Activated B cell treated with CpG ODN at 0.5 μM for 24 hours (primary cell): ENCODE results near the gene ERICH6B. TPM values are rescaled to one million over a fixed set of nuclear protein-coding genes. Genes with fewer than 3 reads are reported as not detected.

Experiments
- ATAC-seq: fragments of 200-7000 bp; cut with Tn5 transposase; one replicate; pipeline ENCODE4 v1.10.0; 2021; ENCODE audit warnings: low read depth, mild to moderate bottlenecking, moderate library complexity
- CTCF ChIA-PET: fragments of 350-600 bp; sonication (Branson Sonifier 250); formaldehyde crosslinking; loops from one replicate; lab custom pipeline; 2021; ENCODE audit warnings: antibody characterized with exemption; lab: Charles Lee
- POLR2A ChIA-PET: fragments of 350-600 bp; sonication (Branson Sonifier 250); formaldehyde crosslinking; loops from one replicate; lab custom pipeline; 2021; ENCODE audit warnings: antibody characterized with exemption; lab: Charles Lee
- DNase-seq: peaks from one replicate; pipeline ENCODE4 v3.0.0; 2022
- H3K27ac Mint-ChIP-seq: one replicate; pipeline ENCODE4 v1.8.0; 2020; ENCODE audit warnings: mixed read lengths
- H3K27me3 Mint-ChIP-seq: one replicate; pipeline ENCODE4 v1.8.0; 2021; ENCODE audit warnings: mixed read lengths
- H3K36me3 Mint-ChIP-seq: one replicate; pipeline ENCODE4 v1.8.0; 2021; ENCODE audit warnings: low read depth, mixed read lengths
- H3K4me1 Mint-ChIP-seq: one replicate; pipeline ENCODE4 v1.8.0; 2021; ENCODE audit warnings: mixed read lengths
- H3K4me3 Mint-ChIP-seq: one replicate; pipeline ENCODE4 v1.8.0; 2020; ENCODE audit warnings: mild to moderate bottlenecking, mixed read lengths
- H3K9me3 Mint-ChIP-seq: one replicate; pipeline ENCODE4 v1.8.0; 2020; ENCODE audit warnings: mixed read lengths
- intact Hi-C: fragments of 100-400 bp; cut with micrococcal nuclease; formaldehyde crosslinking; loops from one replicate; pipeline ENCODE4 v1.15.1; 2024
- total RNA-seq: library from RNA; stranded (reverse); gene quantifications from 2 replicates; pipeline ENCODE4 v1.2.3, GENCODE V29; 2022
- TF ChIP-seq, protein P1 (sequence below): fragments of 200-600 bp; IDR thresholded peaks from one replicate; pipeline ENCODE4 v1.8.0; 2022; ENCODE audit warnings: antibody characterized with exemption, mild to moderate bottlenecking

ERICH6B gene
- total RNA-seq, 1 donor from 2014 or later = not detected

DNA sequence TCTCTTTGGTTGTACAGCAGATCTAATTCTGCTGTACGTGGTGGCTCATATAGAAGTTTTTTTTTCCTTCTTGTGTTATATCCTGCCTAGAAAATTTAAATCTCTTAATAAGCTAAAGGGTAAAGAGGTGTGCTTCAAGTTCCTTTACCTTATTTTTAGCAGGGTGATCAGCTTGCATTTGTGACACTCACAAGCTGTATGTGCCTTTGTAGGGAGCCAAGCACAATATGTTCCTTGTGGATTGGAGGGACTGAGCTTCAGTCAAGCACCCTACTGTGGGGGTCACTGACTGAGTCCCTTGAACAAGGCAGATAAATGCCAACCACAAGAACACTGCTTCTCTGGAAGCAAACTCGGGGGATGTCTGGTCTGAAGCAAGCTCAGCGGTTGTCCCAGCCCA is 12.6 kb upstream of the ERICH6B start:
- TF ChIP-seq, protein P1, sequence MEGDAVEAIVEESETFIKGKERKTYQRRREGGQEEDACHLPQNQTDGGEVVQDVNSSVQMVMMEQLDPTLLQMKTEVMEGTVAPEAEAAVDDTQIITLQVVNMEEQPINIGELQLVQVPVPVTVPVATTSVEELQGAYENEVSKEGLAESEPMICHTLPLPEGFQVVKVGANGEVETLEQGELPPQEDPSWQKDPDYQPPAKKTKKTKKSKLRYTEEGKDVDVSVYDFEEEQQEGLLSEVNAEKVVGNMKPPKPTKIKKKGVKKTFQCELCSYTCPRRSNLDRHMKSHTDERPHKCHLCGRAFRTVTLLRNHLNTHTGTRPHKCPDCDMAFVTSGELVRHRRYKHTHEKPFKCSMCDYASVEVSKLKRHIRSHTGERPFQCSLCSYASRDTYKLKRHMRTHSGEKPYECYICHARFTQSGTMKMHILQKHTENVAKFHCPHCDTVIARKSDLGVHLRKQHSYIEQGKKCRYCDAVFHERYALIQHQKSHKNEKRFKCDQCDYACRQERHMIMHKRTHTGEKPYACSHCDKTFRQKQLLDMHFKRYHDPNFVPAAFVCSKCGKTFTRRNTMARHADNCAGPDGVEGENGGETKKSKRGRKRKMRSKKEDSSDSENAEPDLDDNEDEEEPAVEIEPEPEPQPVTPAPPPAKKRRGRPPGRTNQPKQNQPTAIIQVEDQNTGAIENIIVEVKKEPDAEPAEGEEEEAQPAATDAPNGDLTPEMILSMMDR = no peak
- ATAC-seq = no peak
- intact Hi-C loops = no loop called here
- H3K27ac Mint-ChIP-seq = no peak overlapping the region
- POLR2A ChIA-PET = no interaction called here
- H3K4me3 Mint-ChIP-seq = no peak overlapping the region
- CTCF ChIA-PET = interaction anchor here (0.5 kb wide), 1 partner anchor 139 kb away, joined by 3 read pairs; no protein-coding TSS in a partner anchor
- no peaks in the 10 kb centered on the region for H3K9me3 Mint-ChIP-seq
- DNase-seq = no peak
- no peaks in the 10 kb centered on the region for H3K36me3 Mint-ChIP-seq
- no peaks in the 10 kb centered on the region for H3K4me1 Mint-ChIP-seq
- peaks cover 14% of the 10 kb centered on the region for H3K27me3 Mint-ChIP-seq

DNA sequence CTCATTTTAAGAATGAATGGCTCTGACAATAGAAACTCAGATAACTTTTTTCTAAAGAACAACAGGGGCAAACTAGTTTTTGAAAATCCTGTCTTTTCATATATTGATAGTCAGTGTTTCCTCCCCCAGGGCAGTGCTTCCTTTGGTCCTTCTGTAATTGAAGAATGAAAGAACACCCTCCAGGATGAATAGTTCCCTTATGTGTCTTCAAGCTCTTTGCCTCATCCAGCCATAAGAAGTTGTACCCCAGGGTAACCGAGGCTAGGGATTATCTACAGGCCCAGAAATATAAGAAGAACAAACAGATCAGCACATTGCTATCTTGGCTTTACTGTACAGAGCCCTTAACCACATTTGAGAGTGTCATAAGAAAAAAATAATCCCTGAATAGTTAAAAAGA is 12.1 kb upstream of the ERICH6B start:
- Mint-ChIP-seq H3K4me1 (no peaks in the 10 kb centered on the region), H3K27me3 (peaks cover 14% of the 10 kb centered on the region), H3K36me3 (no peaks in the 10 kb centered on the region), H3K9me3 (no peaks in the 10 kb centered on the region), H3K27ac (no peak overlapping the region), H3K4me3 (no peak overlapping the region)
- POLR2A ChIA-PET = no interaction called here
- intact Hi-C loops = no loop called here
- DNase-seq (no peak), ATAC-seq (no peak)
- CTCF ChIA-PET = interaction anchor here (0.5 kb wide), 1 partner anchor 139 kb away, joined by 3 read pairs; no protein-coding TSS in a partner anchor
- TF ChIP-seq, protein P1 = no peak

DNA sequence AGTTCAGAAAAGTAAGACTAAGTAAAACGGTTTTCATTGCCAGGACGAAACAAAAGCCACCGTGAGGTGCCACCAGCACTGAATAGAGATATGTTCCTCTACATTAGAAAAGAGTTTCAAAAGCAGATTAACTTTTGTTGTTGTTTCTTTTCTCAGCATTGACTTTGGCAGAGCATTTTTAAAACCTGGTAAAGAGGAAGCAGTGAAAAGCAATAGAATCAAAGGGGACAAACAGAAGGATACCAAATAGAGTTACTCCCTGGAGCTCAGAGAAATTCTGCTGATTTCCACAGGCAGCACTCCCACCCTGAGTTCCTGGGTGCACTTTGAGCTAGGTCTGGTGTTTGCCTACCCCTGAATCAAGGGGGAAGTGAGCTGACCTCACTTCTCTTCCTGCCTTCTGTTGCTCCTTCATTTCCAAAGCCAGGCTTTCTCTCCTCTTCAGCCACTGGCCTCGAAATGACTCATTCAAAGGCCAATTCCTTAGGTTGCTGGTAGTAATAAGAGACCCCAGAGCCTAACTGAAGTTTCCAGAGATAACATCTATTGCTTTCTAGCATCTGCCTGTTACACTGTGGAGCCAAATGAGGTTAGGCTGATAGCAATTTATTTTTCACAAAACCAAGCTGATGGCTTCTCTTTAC is 11.3 kb upstream of the ERICH6B start:
- Mint-ChIP-seq H3K4me1 (no peaks in the 10 kb centered on the region), H3K4me3 (no peak overlapping the region), H3K9me3 (no peaks in the 10 kb centered on the region), H3K36me3 (no peaks in the 10 kb centered on the region), H3K27me3 (peaks cover 17% of the 10 kb centered on the region), H3K27ac (no peak overlapping the region)
- TF ChIP-seq, protein P1 = no peak
- no peak for DNase-seq
- intact Hi-C loops = no loop called here
- ChIA-PET CTCF (no interaction called here), POLR2A (no interaction called here)
- no peak for ATAC-seq

DNA sequence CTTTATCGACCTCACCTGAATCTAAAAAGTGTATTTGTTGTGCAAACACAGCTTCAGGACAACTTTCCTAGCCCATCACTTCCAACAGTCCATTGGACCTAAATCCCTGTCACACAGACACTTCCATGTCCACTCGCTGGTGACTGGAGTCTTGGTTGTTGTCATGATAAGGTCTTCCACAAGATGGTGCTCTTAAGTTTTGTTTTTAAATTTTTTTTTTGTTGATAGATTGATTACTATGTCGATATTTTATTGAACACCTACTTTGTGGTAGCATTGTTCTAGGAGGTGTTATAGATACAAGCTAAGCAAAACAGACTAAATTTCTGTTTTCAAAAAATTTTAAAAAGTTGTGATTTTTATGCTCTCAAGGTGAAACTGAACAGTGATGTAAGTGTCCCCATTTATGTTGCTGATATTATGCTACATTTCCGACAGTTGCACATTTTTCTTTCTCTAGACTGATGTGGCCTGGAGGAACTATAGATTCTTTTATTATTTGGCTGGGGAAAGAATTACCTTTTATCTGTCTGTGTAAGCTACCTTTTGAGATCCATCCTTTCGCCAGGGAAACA is 8.1 kb upstream of the ERICH6B start:
- intact Hi-C loops = loop anchor here (1.0 kb wide), 1 partner anchor 666 kb away; no protein-coding TSS in a partner anchor
- POLR2A ChIA-PET = no interaction called here
- ATAC-seq (no peak), DNase-seq (no peak)
- Mint-ChIP-seq H3K4me3 (no peak overlapping the region), H3K27me3 (peaks cover 32% of the 10 kb centered on the region), H3K36me3 (no peaks in the 10 kb centered on the region), H3K4me1 (no peaks in the 10 kb centered on the region), H3K27ac (no peak overlapping the region), H3K9me3 (no peaks in the 10 kb centered on the region)
- CTCF ChIA-PET = interaction anchor here (1.0 to 2.7 kb wide), 2 partner anchors 536 to 698 kb away, joined by 3 to 11 read pairs; no protein-coding TSS in a partner anchor
- TF ChIP-seq, protein P1 = no peak

DNA sequence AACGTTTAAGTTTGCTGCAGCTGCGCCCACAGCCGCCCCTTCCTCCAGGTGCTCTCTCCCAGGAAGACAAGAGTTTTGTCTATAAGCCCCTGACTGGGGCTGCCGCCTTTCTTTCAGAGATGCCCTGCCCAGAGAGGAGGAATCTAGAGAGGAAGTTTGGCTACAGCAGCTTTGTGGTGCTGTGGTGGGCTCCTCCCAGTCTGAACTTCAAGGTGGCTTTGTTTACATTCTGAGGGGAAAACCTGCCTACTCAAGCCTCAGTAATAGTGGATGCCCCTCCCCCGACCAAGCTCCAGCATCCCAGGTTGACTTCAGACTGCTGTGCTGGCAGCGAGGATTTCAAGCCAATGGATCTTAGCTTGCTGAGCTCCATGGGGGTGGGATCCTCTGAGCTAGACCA is 6.4 kb upstream of the ERICH6B start:
- H3K36me3 Mint-ChIP-seq = no peaks in the 10 kb centered on the region

More for the DNA sequence above, 6.4 kb upstream of the ERICH6B start:
- DNase-seq (no peak), ATAC-seq (no peak)
- intact Hi-C loops = no loop called here
- ChIA-PET POLR2A (no interaction called here), CTCF (no interaction called here)
- Mint-ChIP-seq H3K27me3 (peaks cover 39% of the 10 kb centered on the region), H3K9me3 (peaks cover 2% of the 10 kb centered on the region), H3K27ac (no peak overlapping the region), H3K4me1 (no peaks in the 10 kb centered on the region), H3K4me3 (no peak overlapping the region)
- TF ChIP-seq, protein P1 = no peak
